A204.1 (cell line): ENCODE measurements around the gene CCZ1.
"Not testable (repeated sequence)": the region's sequence is repeated elsewhere in the genome, so short reads cannot be mapped to it uniquely, and the experiment has no call there.

Source experiments
- FAIRE-seq: peaks from 2 replicates; lab custom pipeline; 2012; peaks lifted over from hg19 to GRCh38; lab: Jason Lieb, UNC

The CCZ1 gene

GRCh38 chr7:5898480-5899224 lies at the start of gene CCZ1:
Gene CCZ1 (plus strand): TSS chr7:5898733. CDS start chr7:5898800, 67 bp downstream.
- FAIRE-seq: not testable (repeated sequence)

GRCh38 chr7:5850944-5851343 lies 47.6 kb upstream of the CCZ1 start:
- FAIRE-seq: no peak

- FAIRE-seq: no peak
Measured at GRCh38 chr7:5854738-5855137, 43.8 kb upstream of the CCZ1 start.

GRCh38 chr7:5857041-5857575 lies 41.4 kb upstream of the CCZ1 start:
- not testable (repeated sequence) for FAIRE-seq

GRCh38 chr7:5858494-5858893 lies 40.0 kb upstream of the CCZ1 start:
- FAIRE-seq: not testable (repeated sequence)

- FAIRE-seq: not testable (repeated sequence)
Measured at GRCh38 chr7:5861281-5861680, 37.3 kb upstream of the CCZ1 start.

- not testable (repeated sequence) for FAIRE-seq
Measured at GRCh38 chr7:5862753-5863366, 35.7 kb upstream of the CCZ1 start.

- FAIRE-seq: not testable (repeated sequence)
Measured at GRCh38 chr7:5865279-5865931, 33.1 kb upstream of the CCZ1 start.

- no peak for FAIRE-seq
Measured at GRCh38 chr7:5867060-5867459, 31.5 kb upstream of the CCZ1 start.

- not testable (repeated sequence) for FAIRE-seq
Measured at GRCh38 chr7:5868928-5869341, 29.6 kb upstream of the CCZ1 start.

- FAIRE-seq: no peak
Measured at GRCh38 chr7:5869691-5870090, 28.8 kb upstream of the CCZ1 start.

- FAIRE-seq: no peak
Measured at GRCh38 chr7:5870311-5870710, 28.2 kb upstream of the CCZ1 start.

- FAIRE-seq: no peak
Measured at GRCh38 chr7:5872326-5872725, 26.2 kb upstream of the CCZ1 start.

GRCh38 chr7:5879591-5879990 lies 18.9 kb upstream of the CCZ1 start:
- FAIRE-seq: not testable (repeated sequence)

- not testable (repeated sequence) for FAIRE-seq
Measured at GRCh38 chr7:5880106-5880505, 18.4 kb upstream of the CCZ1 start.

GRCh38 chr7:5884431-5884830 lies 14.1 kb upstream of the CCZ1 start:
- not testable (repeated sequence) for FAIRE-seq

GRCh38 chr7:5888021-5888420 lies 10.5 kb upstream of the CCZ1 start:
- FAIRE-seq: not testable (repeated sequence)

GRCh38 chr7:5890244-5890643 lies 8.3 kb upstream of the CCZ1 start:
- FAIRE-seq: not testable (repeated sequence)

GRCh38 chr7:5892498-5892897 lies 6.0 kb upstream of the CCZ1 start:
- FAIRE-seq: no peak

GRCh38 chr7:5897369-5897919 lies 1.1 kb upstream of the CCZ1 start:
- FAIRE-seq: not testable (repeated sequence)

- FAIRE-seq: not testable (repeated sequence)
Measured at GRCh38 chr7:5903002-5903401, 4.5 kb downstream of the CCZ1 start.

- not testable (repeated sequence) for FAIRE-seq
Measured at GRCh38 chr7:5904726-5905125, 6.2 kb downstream of the CCZ1 start.

GRCh38 chr7:5908835-5909234 lies 10.3 kb downstream of the CCZ1 start:
- not testable (repeated sequence) for FAIRE-seq
